ENCODE measurements around the gene COX4I1. TPM values are rescaled to one million over a fixed set of nuclear protein-coding genes. Genes with fewer than 3 reads are reported as not detected.

The COX4I1 gene
- total RNA-seq, 1 experiment from 2014 or later = 839 TPM

DNA sequence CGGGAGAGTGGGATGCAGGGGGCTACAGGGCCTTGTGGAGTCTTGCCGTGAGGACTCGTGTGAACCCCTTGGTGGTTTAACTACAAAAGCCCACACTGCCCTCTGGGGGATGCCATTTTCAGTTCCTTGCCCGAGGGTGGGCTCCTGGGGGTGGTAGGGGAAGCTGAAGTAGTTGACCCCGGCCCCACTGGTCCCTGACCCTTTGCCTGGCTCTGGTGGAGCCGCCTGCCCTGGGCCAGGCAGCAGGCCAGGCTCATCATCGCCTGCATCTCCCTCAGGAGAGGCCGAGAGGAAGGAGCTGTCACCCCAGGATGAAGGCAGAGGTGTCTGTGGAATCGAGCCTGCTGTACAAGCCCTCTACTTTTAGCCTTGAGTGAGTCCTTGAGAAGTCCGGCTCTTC is 10.2 kb downstream of the COX4I1 start:
- H3K9me2 ChIP-seq (ENCODE audit: insufficient read depth) = no peaks in the 10 kb centered on the region
- intact Hi-C loops (cut with micrococcal nuclease) = no loop called here
- peaks cover 4% of the 10 kb centered on the region; the same call in 1 of the 2 replicates for H3K79me2 ChIP-seq (ENCODE audit: insufficient read depth, low read length)
- ATAC-seq (no peak), DNase-seq (ENCODE audit: low read depth, low spot score) (no peak)
- no peaks in the 10 kb centered on the region for H3K9me3 ChIP-seq (ENCODE audit: control insufficient read depth in 1 of 2, insufficient read depth in 1 of 2, low read depth in 1 of 2, low read length in 2 of 2)
- H3K4me2 ChIP-seq (ENCODE audit: low read length) = no peak overlapping the region
- CTCF ChIA-PET = interaction anchor here (1.6 to 2.1 kb wide), 2 partner anchors 9 to 11 kb away, joined by 5 to 7 read pairs; no protein-coding TSS in a partner anchor
- POLR2A ChIA-PET = no interaction called here
- no peak overlapping the region for H3K9ac ChIP-seq (ENCODE audit: low read length)
- H3K27ac ChIP-seq (ENCODE audit: low read depth, low read length) = no peak overlapping the region
- no peak overlapping the region for H2AFZ ChIP-seq (ENCODE audit: low read depth, low read length, poor library complexity, severe bottlenecking)
- H3K4me3 ChIP-seq (replicated peaks in 1 of 2; ENCODE audit: low read depth in 1 of 2, low read length in 2 of 2) = no peak overlapping the region
- RAD21 ChIA-PET (ENCODE audit: low non-redundant PET in 1 of 2, low total read pairs in 2 of 2, uncharacterized antibody in 2 of 2, unreplicated experiment in 2 of 2) = no interaction called here
- no TSS peak for BruUV-seq (replicated peaks)
- no peak for TF ChIP-seq EGR1 (IDR thresholded peaks at IDR 0.05; ENCODE audit: low read depth)
- no peak for TF ChIP-seq SIN3A (IDR thresholded peaks at IDR 0.05; ENCODE audit: low read depth)
- no peak for TF ChIP-seq EZH2 (IDR thresholded peaks at IDR 0.05)
- TF ChIP-seq YY1 (IDR thresholded peaks at IDR 0.05; ENCODE audit: extremely low read depth, insufficient replicate concordance, low read depth, low read length) = no peak
- TF ChIP-seq JUND (IDR thresholded peaks at IDR 0.05) = no peak
- no peak for TF ChIP-seq MAX (IDR thresholded peaks at IDR 0.05)
- no peak for TF ChIP-seq CBX3 (IDR thresholded peaks at IDR 0.05; ENCODE audit: low read depth)
- TF ChIP-seq POLR2A (IDR thresholded peaks at IDR 0.05; ENCODE audit: borderline replicate concordance, extremely low read depth, insufficient read depth, insufficient read length) = no peak
- no peak for TF ChIP-seq CTCF (IDR thresholded peaks at IDR 0.05 in 2 of 3, conservative IDR thresholded peaks at IDR 0.05 in 1 of 3; ENCODE audit: borderline replicate concordance in 1 of 3, insufficient read depth in 1 of 3, low read depth in 2 of 3, low read length in 2 of 3)
- TF ChIP-seq SRF (IDR thresholded peaks at IDR 0.05; ENCODE audit: low read depth) = no peak
- TF ChIP-seq SP1 (IDR thresholded peaks at IDR 0.05; ENCODE audit: low read depth) = no peak
- no peak for TF ChIP-seq TCF7L2 (IDR thresholded peaks at IDR 0.05; ENCODE audit: borderline replicate concordance, extremely low read depth, insufficient read depth, insufficient read length)
- TF ChIP-seq ZFX (IDR thresholded peaks at IDR 0.05) = no peak
- no peak for TF ChIP-seq FOSL1 (IDR thresholded peaks at IDR 0.05; ENCODE audit: low read depth)
- H3K36me3 ChIP-seq (ENCODE audit: control insufficient read depth in 1 of 2, insufficient read depth in 2 of 2, low read length in 2 of 2) = peaks cover 22 to 24% of the 10 kb centered on the region in 2 experiments; a peak in 3 of 4 replicates
- no peaks in the 10 kb centered on the region for H3K4me1 ChIP-seq (ENCODE audit: control insufficient read depth in 1 of 2, insufficient read depth in 2 of 2, low read length in 2 of 2)
- peaks cover 10% of the 10 kb centered on the region; the same call in 1 of the 2 replicates for H3K27me3 ChIP-seq (ENCODE audit: insufficient read depth, low read length)
- no peaks in the 10 kb centered on the region for H4K20me1 ChIP-seq (ENCODE audit: insufficient read depth)

Measured in HCT116 (cell line).